ENCODE measurements around the gene LMF1.

Gene LMF1

DNA sequence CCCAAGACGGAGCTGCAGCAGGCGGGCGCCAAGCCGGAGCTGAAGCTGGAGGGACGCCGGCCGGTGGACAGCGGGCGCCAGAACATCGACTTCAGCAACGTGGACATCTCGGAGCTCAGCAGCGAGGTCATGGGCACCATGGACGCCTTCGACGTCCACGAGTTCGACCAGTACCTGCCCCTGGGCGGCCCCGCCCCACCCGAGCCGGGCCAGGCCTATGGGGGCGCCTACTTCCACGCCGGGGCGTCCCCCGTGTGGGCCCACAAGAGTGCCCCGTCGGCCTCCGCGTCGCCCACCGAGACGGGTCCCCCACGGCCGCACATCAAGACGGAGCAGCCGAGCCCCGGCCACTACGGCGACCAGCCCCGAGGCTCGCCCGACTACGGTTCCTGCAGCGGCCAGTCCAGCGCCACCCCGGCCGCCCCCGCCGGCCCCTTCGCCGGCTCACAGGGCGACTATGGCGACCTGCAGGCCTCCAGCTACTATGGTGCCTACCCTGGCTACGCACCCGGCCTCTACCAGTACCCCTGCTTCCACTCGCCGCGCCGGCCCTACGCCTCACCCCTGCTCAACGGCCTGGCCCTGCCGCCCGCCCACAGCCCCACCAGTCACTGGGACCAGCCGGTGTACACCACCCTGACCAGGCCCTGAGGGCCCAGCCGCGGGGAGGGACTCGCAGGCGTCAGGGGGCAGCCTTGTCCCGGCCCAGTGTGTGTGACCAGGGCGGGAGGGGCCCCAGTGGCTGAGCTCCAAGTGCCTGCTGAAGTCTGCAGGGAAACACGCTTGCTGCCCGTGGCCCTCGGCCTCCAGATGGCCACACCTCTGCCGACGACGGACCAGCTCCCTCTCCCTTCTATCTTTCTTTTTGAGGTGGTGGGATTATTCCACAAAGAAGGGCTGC is 14.2 kb upstream of the LMF1 start:
- no peak for DNase-seq (ENCODE audit: low read depth, low spot score)

DNA sequence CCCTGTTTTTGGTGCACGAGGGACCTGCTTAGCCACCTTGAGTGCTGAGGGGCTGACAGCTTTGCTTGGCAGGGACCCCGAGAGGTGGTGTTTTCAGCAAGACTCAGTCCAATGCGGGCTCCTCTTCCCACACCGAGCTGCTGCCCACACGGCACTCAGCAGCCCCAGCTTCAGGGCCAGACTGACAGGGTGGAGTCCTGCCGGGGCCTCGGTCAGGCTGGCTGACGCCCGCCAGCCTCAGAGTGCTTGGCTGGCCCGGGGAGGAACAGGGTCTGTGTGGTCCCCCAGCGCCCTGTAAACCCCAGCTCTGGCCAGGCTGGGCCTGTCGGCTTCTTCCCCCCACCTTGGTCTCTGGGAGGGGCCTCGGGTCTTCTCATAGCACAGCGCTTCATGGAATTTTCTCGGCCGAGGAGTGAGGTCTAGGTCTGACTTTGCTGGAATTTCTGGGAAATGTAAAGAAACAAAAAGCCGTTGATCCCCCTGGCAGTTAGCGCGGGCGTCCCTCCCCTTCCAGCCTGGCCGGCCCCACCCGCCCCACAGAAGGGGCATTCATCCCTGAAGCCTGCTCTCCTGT is 13.4 kb upstream of the LMF1 start:
- no peak for DNase-seq (ENCODE audit: low read depth, low spot score)

DNA sequence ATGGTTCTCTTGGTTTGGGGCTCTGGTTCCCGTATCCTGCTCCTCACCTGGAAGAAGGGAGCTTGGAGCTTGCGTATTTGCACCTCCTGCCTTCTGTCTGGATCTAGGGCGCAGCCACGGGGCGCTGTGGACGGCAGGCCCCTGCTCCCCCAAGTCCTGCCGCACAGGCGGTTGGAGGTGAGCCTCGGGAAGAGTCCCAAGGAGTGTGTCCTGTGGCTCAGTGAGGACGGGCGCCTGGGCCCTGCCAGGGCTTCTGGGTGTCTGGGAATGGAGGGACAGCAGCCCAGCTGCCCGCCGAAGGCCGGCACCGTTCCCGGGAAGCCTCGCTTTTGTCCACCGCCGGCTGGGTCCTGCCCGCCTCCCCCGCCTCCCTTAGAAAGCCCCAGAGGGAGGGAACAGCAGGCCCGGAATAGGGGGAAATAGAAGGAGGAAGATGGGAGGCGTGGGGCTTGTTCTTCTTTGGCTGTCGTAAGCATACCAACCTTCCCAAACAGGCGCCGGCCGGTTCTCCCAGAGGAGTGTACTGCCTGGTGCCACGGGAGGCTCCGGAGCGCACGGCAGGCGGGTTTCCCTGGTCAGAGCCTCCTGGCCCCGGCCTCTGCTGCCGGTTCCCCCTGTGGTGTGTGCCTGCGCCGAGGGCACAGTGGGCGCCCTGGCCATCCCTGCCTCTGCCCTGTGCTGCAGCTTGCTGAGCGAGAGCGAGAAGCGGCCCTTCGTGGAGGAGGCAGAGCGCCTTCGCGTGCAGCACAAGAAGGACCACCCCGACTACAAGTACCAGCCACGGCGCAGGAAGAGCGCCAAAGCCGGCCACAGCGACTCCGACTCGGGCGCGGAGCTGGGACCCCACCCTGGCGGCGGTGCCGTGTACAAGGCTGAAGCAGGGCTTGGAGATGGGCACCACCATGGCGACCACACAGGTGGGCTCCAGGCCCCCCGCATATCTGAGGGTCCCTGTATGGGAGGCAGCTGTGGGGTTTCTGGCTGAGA is 12.6 kb upstream of the LMF1 start:
- DNase-seq (ENCODE audit: low read depth, low spot score), result no peak

DNA sequence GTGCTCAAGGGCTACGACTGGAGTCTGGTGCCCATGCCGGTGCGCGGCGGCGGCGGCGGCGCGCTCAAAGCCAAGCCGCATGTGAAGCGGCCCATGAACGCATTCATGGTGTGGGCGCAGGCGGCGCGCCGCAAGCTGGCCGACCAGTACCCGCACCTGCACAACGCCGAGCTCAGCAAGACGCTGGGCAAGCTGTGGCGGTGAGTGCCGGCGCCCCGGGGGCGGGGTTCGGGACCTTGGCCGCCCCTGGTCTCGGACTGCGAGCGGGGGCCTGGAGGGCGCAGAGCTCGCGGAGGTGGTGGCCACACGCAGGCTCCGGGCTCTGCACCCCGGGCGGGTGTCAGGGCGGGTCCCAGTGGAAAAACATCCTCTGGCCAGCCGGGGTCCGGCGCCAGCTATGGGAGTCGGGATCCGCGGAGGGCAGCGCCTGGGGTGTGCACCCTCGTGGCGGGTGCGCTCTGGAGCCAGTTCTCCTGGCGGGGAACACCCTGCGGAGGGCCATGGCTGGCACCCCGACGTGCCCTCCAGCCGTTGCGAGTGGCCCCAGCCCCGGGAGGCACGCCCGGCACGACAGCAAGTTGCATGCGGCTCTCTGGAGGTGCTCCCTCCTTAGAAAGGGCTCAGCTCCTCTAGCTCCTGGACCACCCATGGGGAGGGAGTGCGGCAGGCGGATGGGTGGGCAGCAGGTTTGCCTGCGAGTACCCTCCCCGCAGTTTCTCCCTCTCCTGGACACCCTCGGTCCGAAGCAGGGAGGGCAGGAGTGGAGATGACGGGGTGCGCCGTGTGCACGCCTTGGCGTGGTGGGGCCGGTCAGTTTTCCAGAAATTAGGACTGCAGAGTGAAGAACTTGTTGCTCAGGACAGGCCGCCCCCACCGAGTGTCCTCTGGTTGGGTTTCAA is 11.6 kb upstream of the LMF1 start:
- DNase-seq (ENCODE audit: low read depth, low spot score), result no peak

DNA sequence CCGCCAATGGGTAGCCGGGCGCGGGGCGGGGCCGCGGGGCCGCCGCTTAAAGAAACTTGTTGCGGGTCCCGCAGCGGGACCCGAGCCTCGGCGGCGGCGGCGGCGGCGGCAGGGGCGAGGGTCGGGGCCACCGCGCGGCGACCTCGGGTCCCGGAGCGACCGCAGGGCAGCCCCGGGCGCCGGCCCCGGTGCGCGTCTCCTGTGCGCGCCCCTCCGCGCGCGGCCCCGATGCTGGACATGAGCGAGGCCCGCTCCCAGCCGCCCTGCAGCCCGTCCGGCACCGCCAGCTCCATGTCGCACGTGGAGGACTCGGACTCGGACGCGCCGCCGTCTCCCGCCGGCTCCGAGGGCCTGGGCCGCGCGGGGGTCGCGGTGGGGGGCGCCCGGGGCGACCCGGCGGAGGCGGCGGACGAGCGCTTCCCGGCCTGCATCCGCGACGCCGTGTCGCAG is 10.9 kb upstream of the LMF1 start, which contains the start of gene SOX8:
Gene SOX8 (plus strand): TSS at position 76 of the 450 bp plus-strand sequence. CDS start 153 bp downstream, at position 229.
- no peak for DNase-seq (ENCODE audit: low read depth, low spot score)

DNA sequence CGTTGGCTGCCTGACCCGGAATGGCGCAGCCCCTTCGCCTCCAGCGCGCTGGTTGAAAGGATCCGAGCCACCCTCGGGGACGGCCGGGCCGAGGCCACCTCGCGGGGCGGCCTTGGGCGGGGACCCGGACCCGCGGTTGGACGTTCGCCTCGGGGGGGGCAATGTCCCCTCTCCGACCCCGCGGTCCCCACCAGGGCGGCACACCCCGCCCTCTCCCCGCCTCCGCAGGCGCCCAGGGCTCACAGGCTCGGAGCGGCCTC is 9.7 kb upstream of the LMF1 start:
- DNase-seq (ENCODE audit: low read depth, low spot score), result no peak

DNA sequence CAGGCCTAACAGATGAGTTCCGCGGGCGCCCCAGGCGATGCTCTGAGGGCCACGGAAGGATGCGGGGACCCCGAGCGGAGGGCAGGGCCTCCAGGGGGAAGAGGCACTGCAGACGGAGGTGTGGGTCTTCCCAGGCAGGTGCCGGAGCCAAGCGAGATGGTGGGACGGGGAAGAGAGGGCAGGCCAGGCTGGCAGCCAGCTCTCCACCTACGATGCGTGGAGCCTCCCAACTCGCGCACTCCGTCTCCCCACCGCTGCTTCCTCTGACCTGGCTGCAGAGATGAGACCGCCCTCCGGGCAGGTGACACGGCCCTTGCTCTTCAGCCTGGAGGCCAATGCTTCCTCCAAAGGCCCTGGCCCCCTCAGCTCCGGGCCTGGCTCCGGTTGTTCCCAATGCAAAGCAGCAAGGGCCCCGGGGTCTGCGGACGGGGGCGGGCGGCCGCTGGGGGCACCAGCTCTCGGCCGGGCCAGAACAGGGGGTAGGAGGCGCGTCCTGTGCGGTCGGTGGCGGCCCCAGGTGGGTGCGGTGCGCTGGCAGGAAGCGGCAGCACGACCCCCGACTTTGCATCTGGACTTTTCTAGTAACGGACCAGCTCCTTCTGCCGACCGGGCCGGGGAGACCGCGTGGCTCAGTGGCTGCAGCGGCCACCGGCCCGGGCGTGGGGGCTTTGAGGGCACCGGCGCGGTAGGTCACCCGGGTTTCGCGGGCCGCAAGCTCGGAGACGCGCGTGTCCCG is 9.2 kb upstream of the LMF1 start:
- DNase-seq (ENCODE audit: low read depth, low spot score), result no peak

DNA sequence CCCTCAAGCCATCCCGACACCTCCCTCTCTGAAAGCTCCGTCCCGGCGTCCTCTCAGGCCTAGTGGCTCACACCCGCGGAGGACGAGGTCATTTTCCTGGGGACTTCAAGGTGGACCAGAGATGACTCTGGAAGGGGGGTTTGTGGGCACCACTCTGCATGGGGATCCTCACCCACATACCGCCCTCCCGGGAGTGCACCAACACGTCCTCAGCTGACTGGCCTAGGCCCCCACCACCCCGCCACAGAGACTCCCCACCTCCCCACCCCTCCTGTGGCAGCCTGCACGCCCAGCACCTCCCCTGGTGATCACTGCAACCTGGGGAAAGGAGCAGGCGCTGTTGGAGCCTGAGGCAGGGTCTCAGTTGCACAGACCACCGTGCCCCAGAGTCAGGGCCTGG is 8.4 kb upstream of the LMF1 start:
- DNase-seq (ENCODE audit: low read depth, low spot score), result no peak

DNA sequence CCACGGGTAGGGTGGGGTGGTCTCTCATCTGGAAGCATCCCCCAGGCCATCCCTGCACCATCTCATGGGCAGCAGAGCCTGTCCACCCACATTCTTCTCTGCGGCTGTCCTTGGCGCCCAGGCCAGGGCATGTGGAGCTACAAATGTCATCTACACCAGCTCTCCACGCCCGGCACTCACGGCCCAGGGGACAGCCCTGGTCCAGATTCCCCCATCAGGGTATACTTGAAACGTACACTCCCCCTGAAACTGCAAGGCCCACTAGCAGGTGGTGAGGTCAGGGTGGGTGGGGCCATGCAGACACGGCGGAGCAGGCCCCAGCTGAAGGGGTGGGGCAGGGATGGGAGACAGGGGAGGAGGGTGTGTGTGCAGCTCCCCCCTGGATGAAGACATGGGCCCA is 7.6 kb upstream of the LMF1 start:
- DNase-seq (ENCODE audit: low read depth, low spot score), result no peak

DNA sequence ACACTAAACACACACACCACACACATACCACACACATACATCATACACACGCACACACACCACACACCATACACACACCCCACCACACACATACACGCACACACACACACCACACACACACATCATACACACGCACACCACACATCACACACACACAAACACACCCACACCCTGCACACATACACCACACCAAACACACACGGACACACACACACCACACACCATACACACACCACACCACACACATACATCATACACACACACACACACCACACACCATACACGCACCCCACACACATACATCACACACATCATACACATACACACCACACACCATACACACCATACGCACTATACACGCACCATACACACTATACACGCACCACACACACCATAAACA is 7.1 kb upstream of the LMF1 start:
- no peak for DNase-seq (ENCODE audit: low read depth, low spot score)

DNA sequence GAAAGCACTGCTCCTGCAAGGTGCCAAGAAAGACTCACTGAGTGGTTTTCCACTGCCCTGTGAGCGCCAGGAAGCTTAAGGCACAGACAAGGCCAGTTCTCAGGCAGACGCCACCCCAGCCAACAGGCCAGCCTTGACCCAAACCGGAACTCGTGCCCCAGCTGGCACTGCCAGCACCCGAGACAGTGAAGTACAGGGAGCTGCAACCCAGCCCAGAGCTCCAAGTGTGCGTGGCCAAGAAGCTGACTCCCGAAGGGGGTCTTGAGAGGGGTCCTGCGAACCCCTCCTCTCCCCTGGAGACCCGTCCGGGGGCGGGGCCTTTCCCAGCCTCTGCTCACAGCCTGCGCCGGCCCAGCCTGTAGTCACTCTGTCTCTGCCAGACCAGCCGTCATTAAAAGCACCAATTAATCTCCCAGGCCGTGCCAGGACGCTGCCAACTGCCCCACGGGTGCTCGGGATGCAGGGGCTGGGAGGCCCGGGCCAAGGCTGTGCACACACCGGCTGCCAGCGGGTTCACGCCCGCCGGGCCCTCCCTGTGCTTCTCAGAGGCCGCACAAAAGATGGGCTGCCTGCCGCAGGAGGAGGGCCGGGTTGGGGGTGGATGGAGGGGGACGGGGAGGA is 6.4 kb upstream of the LMF1 start:
- no peak for DNase-seq (ENCODE audit: low read depth, low spot score)

DNA sequence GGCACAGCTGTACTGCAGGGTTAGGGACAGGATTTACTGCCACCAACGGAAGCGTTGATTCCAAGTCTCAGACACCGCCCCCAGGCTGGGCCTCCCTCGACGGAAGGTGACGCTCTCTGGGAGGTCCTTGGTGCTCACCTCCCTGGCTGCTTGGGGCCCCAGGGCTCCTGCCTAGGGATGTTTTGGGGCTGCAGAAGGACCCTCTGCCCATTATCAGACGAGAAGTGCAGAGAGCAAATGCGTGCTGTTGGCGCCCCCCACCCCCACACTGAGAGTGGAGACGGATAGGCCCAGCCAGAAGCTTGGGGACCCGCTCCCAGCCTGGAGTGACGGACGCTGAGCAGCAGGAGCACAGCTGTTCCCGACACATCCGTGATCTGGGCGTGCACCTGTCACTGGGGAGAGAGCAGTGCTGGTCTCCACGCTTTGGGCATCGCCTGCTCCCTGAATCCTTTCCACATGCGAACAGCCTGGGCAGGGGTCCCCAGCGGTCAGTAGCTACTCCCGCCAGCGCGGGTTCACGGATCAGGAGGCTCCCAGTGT is 5.7 kb upstream of the LMF1 start:
- no peak for DNase-seq (ENCODE audit: low read depth, low spot score)

DNA sequence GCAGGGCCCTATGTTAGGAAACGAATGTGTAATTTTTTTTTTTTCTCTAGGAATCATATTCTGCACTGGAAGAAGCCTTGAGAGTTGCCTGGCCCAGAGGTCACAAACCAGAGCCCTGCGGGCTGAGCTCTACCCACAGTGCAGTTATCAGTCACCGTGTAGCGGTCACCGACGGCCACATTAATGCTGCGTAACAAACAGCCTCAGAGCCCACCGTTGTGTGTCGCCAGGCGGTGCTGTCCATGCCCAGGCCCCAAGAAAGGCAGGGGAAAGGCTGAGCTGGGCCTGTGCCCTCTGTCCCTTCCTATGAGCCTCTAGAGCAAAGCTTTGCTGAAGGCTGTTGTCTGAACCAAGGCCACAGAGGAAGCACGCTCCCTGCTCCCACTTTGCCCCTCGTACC is 4.5 kb upstream of the LMF1 start:
- DNase-seq (ENCODE audit: low read depth, low spot score), result no peak

DNA sequence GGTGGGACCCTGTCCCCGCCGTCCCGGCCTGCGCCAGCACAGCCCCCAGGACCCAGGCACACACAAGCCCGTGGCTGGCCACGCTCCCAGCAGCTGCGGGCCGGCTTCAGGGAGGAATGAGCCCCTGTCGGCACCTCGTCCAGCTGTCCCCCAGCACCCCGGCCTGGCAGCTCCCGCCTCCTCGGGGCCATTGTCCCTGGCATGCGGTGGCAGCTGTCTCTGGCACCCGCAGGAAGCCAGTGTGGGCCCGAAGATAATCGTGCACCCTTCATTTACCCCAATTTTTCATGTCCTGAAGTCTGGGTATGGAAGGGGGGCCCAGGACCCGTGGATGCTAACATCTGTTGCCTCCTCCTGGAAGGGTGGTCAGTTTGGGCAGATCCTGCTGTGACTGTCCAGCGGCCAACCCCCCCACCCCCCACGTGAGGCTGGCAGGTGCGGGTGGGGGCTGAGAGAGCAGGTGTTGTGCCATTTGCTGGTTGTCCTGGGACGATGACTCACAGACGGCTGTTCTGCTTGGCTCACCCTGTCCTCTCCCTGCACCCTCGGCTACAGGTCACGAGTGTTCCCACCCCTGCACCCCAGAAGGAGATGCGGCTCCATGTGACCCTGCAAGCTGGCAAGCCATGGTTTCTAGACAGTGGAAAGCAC is 4.0 kb upstream of the LMF1 start:
- DNase-seq (ENCODE audit: low read depth, low spot score), result no peak

DNA sequence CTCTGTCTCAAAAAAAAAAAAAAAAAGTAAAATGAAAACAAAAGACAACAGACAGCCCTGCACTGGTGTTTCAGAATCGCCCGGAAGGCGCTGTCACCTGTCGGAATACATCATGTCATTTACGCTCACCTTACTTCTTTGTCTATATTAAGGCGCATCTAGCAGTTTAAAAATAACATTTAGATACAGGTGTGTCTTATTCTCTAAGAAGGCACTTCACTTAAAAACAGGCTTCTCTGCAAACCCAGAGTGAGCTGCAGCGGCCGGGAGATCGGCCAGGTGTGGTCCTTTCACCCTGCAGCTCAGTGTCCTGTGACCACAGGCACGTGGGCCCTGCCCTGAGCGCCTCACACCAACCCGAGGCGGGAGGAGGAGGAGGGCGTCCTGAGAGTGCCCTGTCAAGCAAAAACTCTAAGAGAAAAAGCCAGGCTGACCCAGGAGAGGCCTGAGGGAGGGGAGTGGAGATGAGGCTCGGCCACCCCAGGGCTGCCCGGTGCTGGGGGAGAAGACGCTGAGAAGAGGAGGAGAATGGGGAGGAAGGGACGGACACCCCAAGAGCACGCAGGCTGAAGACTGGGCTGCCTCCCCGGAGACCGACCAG is 3.3 kb upstream of the LMF1 start:
- no peak for DNase-seq (ENCODE audit: low read depth, low spot score)

DNA sequence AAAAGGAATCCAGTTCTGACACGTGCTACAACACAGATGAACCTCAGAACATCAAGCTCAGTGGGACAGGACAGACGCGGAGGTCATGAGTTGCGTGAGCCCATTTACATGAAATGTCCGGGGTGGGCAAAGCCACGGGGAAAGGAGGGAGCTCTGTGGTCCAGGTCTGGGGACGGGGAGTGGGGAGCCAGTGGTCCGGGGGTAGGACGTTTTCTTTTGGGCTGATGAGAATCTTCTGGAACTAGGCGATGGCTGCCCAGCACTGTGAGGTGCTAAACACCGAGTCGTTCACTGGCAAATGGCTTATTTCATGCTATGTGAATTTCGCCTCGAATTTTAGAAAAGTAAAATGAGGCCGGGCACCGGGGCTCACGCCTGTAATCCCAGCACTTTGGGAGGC is 2.6 kb upstream of the LMF1 start:
- DNase-seq (ENCODE audit: low read depth, low spot score), result no peak

DNA sequence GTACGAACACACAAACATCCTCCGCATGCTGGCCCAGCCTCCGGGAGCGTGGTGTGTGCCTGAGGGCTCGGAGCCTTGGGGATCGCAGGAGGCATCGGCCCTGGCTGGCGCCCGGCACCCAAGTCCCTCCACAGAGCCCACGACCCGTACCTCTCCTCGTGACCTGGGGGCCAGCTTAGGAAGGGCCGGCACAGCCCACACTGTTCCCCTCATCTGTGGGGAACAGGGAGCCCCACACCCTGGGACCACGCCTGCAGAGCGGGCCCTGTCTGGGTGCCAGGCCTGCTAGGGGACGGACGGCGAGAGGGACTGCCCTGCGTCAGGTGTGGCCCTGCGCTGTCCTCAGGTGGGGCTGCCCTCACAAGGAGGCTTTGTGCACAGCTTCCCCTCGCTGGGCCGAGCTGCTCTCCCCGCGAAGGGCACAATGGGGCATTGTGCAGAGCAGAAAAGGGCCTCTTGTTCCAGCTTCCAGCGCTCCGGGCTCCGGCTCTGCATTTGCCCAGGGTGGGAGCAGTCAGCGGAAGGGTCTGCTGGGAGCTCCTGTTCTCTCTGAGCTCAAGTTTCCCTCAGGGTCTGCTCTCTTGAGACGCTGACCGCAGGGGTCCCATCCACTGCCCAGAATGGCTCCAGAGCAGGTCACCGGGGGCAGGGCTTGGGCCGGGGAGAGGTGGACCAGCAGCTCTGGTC is 1.7 kb upstream of the LMF1 start:
- no peak for DNase-seq (ENCODE audit: low read depth, low spot score)

DNA sequence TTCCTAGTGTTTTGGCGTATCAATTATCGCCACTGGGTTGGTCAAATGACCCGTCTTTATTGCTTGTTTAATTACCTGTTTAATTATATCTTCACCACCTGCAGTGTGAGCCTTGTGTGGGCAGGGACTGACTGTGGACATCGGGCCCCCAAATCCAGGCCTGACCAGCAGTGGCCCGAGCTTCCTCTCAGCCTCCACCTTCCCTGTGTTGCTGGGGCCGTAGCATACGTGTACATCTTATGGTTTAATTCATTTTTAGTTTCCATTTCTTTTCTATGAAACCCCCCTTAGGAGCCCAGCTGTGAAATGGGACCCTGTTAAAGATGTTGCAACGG is 1.2 kb upstream of the LMF1 start:
- DNase-seq (ENCODE audit: low read depth, low spot score), result no peak

DNA sequence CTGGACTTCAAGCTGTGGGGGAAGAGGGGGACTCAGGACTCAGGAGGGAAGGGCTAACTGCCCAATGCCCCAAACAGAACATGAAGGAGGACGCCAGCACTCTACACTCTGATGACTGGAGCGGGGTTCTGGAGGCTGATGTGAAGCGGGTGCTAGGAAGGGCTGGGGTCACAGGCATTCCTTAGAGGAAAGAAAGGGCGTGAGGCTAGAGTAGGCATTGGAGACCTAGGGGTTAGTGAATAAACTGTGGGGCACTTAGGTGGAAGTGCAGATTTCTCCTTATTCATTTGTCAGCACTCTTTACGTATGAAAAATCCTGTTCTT is 760 bp upstream of the LMF1 start:
- no peak for DNase-seq (ENCODE audit: low read depth, low spot score)

All from activated CD4-positive, CD25-positive, alpha-beta regulatory T cell treated with anti-CD3 and anti-CD28 coated beads, Interleukin-2, amount 50 U/mL, for 16 hours (primary cell).